Suprapubic skin (tissue), 3 donors: Measurements from ENCODE around the gene CAPN5.

Source experiments
- CTCF ChIP-seq, 2 donors: fragments of 200-600 bp in 1 of 2; fragments of 450-650 bp in 1 of 2; sonication (generic) in 1 of 2; IDR thresholded peaks; one replicate each; pipeline ENCODE4 v1.5.1; 2016 to 2019; ENCODE audit warnings: antibody characterized with exemption in 2 of 2, mild to moderate bottlenecking in 1 of 2, moderate library complexity in 1 of 2
- POLR2AphosphoS5 ChIP-seq, 3 donors: sonication (generic); formaldehyde crosslinking; IDR thresholded peaks; one replicate each; pipeline ENCODE4 v1.6.1; 2017; ENCODE audit warnings: antibody characterized with exemption in 3 of 3

GRCh38 chr11:77026743-77027142, 40.0 kb upstream of the CAPN5 start:
- TF ChIP-seq POLR2AphosphoS5 (IDR thresholded peaks at IDR 0.05), result no peak
- TF ChIP-seq CTCF (IDR thresholded peaks at IDR 0.05), result no peak
